Hypothalamus (tissue), 51 donors: Measurements from ENCODE around the gene NCF2.
A peak's percentile ranks its signal among the peaks of the same experiment; 100 is the strongest.
"Not testable (repeated sequence)": the region's sequence is repeated elsewhere in the genome, so short reads cannot be mapped to it uniquely, and the experiment has no call there.

Experiments
- DNase-seq, 51 donors: peaks; one replicate each; lab custom pipeline; 2025; lab: John Stamatoyannopoulos, UW

Gene NCF2

DNA sequence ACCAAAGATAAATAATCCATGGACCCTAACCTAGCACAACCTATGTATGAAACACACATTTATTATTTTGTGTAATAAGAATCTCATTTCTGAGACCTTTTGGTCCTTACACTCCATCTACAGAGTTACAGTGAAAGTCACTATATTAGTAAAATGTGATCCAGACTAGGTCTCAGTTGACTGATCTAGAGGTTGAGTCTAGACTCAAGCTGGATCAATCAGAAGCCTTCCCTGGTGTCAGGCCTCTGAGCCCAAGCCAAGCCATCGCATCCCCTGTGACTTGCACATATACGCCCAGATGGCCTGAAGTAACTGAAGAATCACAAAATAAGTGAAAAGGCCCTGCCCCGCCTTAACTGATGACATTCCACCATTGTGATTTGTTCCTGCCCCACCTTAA lies 22.7 kb upstream of the NCF2 start:
- DNase-seq: not testable (repeated sequence)

DNA sequence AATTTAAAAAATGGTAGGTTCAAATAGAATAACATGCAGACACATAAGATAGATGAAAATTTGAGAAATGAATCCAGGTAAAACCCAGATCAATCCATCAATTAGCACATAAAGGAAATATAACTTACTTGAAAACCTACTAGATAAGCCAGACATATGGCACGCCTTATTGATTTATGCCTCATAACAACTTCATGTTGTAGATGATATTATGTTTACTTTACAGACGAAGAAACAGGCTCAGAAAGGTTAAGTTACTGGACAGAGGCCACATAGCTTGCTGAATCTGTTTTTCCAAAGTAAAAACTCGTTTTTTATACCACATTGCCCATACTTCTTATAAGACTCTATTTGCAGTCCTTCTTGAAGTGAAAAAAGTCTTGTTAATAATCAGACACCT lies 22.1 kb upstream of the NCF2 start:
- DNase-seq: no peak

- no peak for DNase-seq
These were observed 20.8 kb upstream of the NCF2 start for GRCh38 chr1:183611021-183611420.

DNA sequence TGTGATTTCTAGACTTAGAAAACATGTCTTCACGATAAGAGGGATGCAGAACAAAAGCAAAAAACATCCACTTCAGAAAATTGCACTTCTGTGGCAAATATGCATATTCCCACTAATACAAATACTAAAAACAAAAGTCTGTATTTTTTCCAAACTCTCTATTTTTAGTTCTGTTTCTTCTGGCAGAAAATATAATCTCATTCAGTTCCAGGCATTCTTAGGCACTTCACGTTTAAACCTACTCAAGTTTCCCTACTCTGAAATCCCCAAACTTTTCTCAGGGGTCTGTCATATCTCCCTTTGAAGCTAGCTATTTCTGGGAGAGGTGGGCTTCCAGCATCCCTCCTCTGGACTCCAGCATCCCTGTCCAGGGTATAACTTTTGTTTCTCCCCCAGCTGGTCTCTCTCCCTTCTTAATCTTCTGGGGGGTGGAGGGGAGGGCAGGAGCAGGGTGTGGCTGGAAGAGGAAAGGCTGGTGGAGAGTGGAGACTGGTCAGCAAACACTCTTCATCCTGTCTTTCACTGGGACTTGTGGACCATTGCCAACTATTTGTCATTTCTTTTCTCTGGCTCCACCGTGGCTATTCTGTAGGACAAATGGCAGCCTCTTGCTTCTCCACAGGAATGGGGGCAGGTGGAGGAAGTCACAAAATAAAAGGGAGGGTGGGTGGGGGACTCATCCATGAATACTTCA lies 19.6 kb upstream of the NCF2 start:
- DNase-seq: no peak

- peak in 29 of 51 donors; percentile 13 to 75 (median 40) for DNase-seq
These were observed 19.1 kb upstream of the NCF2 start for GRCh38 chr1:183609313-183609712.

GRCh38 chr1:183607322-183607980 lies 17.2 kb upstream of the NCF2 start:
- no peak for DNase-seq

- no peak for DNase-seq
These were observed 15.6 kb upstream of the NCF2 start for GRCh38 chr1:183605904-183606303.

GRCh38 chr1:183604815-183605214 lies 14.6 kb upstream of the NCF2 start:
- DNase-seq: no peak

GRCh38 chr1:183604038-183604808 lies 14.0 kb upstream of the NCF2 start:
- peak in 2 of 51 donors; percentile 11 to 37 for DNase-seq

GRCh38 chr1:183602510-183602909 lies 12.3 kb upstream of the NCF2 start:
- DNase-seq: no peak

GRCh38 chr1:183600634-183601033 lies 10.4 kb upstream of the NCF2 start:
- no peak for DNase-seq

DNA sequence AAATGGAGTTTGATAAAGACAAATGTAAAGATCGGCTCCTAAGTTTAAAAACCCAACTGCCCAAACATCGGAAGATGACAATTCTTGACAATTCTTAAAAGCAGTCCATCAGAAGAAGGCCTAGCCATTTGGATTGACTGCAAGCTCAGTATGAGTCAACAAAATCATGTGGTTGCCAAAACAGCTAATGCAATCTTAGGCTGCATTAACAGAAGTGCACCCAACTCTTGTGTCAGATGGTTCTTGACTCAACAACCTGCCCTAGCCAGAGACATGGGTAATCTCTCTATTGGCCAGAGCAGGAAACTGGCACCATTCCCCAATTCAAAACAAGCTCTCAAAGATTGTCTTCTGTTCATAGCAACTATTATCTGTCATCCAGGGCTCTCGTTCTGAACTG lies 9.9 kb upstream of the NCF2 start:
- no peak for DNase-seq

DNA sequence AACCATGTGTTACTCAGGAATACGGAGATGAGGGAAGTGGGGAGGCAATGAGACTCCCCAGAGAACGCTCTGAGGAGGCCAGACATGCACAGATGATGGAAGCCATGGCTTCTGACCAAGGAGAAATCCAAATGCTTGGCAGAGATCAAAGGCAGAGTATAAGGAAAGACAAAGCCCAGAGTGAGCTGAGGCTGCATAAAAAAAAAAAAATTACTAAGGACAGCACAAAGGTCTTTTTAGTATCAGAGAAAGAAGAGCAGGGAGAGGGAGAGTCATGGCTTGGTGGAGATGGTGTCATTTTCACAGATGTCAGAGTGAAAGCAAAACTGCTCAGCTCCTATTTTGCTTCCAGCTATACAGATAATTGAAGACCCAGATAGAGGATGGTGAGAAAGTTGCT lies 8.1 kb upstream of the NCF2 start:
- peak in 1 of 51 donors; percentile 21 for DNase-seq

- no peak for DNase-seq
These were observed 7.5 kb upstream of the NCF2 start for GRCh38 chr1:183597656-183598347.

DNA sequence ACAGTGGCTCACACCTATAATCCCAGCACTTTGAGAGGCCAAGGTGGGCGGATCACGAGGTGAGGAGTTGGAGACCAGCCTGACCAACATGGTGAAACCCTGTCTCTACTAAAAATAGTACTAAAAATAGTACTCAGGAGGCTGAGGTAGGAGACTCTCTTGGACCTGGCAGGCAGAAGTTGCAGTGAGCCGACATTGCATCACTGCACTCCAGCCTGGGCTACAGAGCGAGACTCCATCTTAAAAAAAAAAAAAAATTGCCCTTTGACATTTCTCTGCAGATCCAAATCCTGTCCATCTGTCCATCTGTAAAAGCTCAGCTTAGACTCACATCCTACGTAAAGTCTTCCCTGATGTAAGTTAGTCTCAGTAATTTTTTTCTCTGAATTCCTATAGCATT lies 6.2 kb upstream of the NCF2 start:
- DNase-seq: no peak

GRCh38 chr1:183595537-183595936 lies 5.3 kb upstream of the NCF2 start:
- DNase-seq: no peak

- peak in 4 of 51 donors; percentile 7 to 27 (median 20) for DNase-seq
These were observed 3.1 kb upstream of the NCF2 start for GRCh38 chr1:183593356-183593755.

- no peak for DNase-seq
These were observed 2.5 kb upstream of the NCF2 start for GRCh38 chr1:183592733-183593132.

DNA sequence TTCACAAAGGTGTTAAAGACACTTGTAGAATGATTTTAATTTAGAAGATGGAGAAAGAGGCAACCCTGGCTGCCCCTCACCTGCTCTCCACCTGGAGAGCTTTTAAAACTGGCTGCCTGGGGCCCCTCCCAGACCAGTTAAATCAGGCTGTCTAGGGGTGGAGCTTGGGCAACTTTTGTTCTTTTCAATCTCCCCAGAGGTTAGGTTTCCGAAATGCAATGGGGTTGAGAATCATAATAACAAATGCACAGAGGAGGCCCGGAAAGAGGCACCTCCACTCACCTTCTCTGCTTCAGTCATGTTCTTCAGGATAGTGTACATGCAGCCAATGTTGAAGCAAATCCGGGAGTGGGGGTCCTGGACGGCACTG lies 400 bp downstream of the NCF2 start:
- no peak for DNase-seq

- no peak for DNase-seq
These were observed 875 bp downstream of the NCF2 start for GRCh38 chr1:183589384-183589783.

- peak in 17 of 51 donors; percentile 13 to 70 (median 28) for DNase-seq
These were observed 1.4 kb downstream of the NCF2 start for GRCh38 chr1:183588827-183589226.
